HFFc6 (cell line): ENCODE data around the gene RGR. TPM values are rescaled to one million over a fixed set of nuclear protein-coding genes. Genes with fewer than 3 reads are reported as not detected.

Experiments
- DNase-seq: peaks from one replicate; pipeline ENCODE4 v3.0.0-alpha.2; 2018
- H3K27ac Mint-ChIP-seq: 2 replicates; pipeline ENCODE4 v1.8.0; 2020; ENCODE audit warnings: mild to moderate bottlenecking, mixed read lengths
- H3K27me3 Mint-ChIP-seq: 2 replicates; pipeline ENCODE4 v1.8.0; 2021; ENCODE audit warnings: mild to moderate bottlenecking, moderate library complexity, mixed read lengths; ENCODE audit not compliant: insufficient read depth
- H3K36me3 Mint-ChIP-seq: 2 replicates; pipeline ENCODE4 v1.8.0; 2021; ENCODE audit warnings: low read depth, mixed read lengths
- H3K4me1 Mint-ChIP-seq: 2 replicates; pipeline ENCODE4 v1.8.0; 2020; ENCODE audit warnings: low read depth, mixed read lengths
- H3K4me3 Mint-ChIP-seq: 2 replicates; pipeline ENCODE4 v1.8.0; 2020; ENCODE audit warnings: mild to moderate bottlenecking, moderate library complexity, mixed read lengths
- H3K9me3 Mint-ChIP-seq: 2 replicates; pipeline ENCODE4 v1.8.0; 2020; ENCODE audit warnings: mild to moderate bottlenecking, mixed read lengths
- total RNA-seq, 6 experiments: library from RNA; stranded (reverse); fragmentation: NEBNext Ultra II Directional; extraction: Animal tissue kit (Norgen Biotek cat#: 25700); gene quantifications; 2 replicates in 1 of 6; 3 replicates in 5 of 6; pipeline ENCODE4 v1.2.3, GENCODE V29; 2021
- TF ChIP-seq, protein P1 (sequence below): fragments of 200-600 bp; sonication (generic); IDR thresholded peaks from 2 replicates; pipeline ENCODE4 v1.5.0; 2021; ENCODE audit warnings: antibody characterized with exemption, mild to moderate bottlenecking

Gene RGR
- total RNA-seq, 6 experiments from 2014 or later, result not detected

DNA sequence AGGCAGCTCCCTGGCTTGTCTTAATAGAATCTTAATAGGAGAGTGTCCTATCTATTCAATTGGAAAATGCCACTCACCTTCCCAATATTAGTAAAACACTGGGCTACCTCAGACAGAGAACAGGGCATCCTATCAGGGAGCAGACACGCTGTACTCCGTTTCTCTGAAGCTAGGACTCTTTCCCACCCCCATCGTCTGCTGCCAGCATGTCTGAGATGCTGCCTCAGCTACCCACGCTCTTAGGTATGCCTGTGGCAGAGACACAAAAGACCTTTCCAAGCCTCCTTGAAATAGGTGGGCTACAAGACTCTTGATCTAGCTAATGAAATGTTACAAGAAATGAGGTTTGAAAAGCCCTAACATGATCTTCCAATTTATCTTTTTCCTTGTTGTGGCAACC is 17.0 kb upstream of the RGR start:
- H3K4me3 Mint-ChIP-seq, result no peak overlapping the region
- no peak overlapping the region for H3K27ac Mint-ChIP-seq
- TF ChIP-seq, protein P1, sequence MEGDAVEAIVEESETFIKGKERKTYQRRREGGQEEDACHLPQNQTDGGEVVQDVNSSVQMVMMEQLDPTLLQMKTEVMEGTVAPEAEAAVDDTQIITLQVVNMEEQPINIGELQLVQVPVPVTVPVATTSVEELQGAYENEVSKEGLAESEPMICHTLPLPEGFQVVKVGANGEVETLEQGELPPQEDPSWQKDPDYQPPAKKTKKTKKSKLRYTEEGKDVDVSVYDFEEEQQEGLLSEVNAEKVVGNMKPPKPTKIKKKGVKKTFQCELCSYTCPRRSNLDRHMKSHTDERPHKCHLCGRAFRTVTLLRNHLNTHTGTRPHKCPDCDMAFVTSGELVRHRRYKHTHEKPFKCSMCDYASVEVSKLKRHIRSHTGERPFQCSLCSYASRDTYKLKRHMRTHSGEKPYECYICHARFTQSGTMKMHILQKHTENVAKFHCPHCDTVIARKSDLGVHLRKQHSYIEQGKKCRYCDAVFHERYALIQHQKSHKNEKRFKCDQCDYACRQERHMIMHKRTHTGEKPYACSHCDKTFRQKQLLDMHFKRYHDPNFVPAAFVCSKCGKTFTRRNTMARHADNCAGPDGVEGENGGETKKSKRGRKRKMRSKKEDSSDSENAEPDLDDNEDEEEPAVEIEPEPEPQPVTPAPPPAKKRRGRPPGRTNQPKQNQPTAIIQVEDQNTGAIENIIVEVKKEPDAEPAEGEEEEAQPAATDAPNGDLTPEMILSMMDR, result no peak
- no peaks in the 10 kb centered on the region for H3K4me1 Mint-ChIP-seq
- peaks cover 6% of the 10 kb centered on the region for H3K27me3 Mint-ChIP-seq
- DNase-seq, result no peak
- no peaks in the 10 kb centered on the region for H3K36me3 Mint-ChIP-seq
- no peaks in the 10 kb centered on the region for H3K9me3 Mint-ChIP-seq

DNA sequence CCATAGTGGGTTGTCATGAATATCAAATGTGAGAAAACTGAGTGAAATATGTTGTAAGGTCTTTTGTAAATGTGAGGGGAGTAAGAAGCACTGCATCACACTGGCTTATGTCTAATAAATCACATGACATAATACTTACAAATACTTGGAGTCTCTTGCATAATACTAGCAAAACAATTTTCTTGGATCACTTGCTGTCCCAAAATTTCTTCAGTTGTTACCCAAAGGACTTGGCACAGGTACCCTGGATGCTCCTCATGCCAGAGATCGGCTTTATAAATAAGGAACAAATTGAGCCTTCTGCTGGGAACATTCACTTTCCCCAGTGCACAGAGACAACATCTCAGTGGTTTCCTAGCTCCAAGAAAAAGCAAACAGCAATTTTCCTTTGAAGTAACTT is 14.5 kb upstream of the RGR start:
- no peak for DNase-seq
- no peak overlapping the region for H3K4me3 Mint-ChIP-seq
- H3K9me3 Mint-ChIP-seq, result no peaks in the 10 kb centered on the region
- peaks cover 10% of the 10 kb centered on the region for H3K27me3 Mint-ChIP-seq
- no peaks in the 10 kb centered on the region for H3K4me1 Mint-ChIP-seq
- TF ChIP-seq, protein P1, result no peak
- no peak overlapping the region for H3K27ac Mint-ChIP-seq
- no peaks in the 10 kb centered on the region for H3K36me3 Mint-ChIP-seq

DNA sequence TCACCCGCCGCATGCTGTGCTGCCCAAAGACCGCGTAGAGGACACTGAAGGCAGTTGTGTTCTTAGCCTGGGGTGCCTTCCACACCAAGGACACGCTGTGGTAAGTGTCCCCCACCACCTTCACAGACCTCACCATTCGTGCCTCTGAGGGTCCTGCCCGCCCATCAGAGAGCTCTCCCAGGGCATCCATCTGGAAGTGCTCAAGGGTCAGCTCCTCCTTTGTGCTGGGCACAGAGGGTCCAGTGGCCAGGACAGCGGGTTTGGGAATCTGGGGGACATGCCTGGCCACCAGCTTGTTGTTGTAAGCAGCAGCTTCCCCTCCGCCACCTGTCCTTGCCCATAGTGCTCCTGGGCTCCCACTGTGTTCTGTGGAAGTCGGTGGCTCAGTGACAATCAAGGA is 12.5 kb upstream of the RGR start:
- Mint-ChIP-seq H3K4me3 (no peak overlapping the region), H3K27me3 (peaks cover 15% of the 10 kb centered on the region)

DNA sequence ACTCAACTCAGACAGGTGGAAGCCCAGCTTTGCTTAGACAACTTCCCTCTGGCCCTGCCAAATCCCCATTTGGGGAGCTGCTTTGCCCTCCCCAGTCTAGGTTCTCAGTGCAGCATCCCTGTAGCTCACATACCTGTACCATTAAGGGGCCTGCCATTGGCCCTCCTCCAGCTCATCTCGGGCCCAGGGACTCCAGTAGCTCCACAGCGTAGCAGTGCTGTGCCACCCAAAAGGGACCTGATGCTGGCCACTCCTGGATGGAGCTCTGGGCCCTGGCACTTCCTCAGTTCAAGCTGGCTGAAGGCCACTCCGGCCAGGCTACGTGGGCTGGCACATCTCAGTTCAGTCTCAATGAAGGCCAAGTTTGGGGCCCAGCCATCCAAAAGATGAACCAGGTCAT is 10.9 kb upstream of the RGR start:
- H3K27ac Mint-ChIP-seq, result no peak overlapping the region

More for the DNA sequence above, 12.5 kb upstream of the RGR start:
- H3K4me1 Mint-ChIP-seq, result no peaks in the 10 kb centered on the region
- H3K36me3 Mint-ChIP-seq, result no peaks in the 10 kb centered on the region
- TF ChIP-seq, protein P1, result no peak
- DNase-seq, result no peak
- H3K9me3 Mint-ChIP-seq, result no peaks in the 10 kb centered on the region
- no peak overlapping the region for H3K27ac Mint-ChIP-seq

DNA sequence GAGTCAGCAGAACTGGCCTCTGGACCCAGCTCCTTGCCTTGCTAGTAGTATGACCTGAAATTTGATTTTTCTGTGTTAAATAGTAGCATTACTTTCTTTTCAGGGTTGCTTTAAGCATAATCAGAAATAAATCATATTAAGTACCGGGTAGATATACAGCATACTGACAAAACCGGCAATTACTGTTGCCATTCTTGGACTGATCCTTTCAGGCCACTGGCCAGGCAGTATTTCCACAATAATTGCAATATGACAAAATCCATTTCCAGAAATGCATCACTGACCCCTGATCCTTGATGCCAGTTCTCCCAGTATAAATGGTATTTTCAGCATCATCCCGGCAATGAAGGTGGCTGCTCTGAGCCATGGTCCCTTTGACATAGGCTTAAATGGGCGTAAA is 10.4 kb upstream of the RGR start:
- Mint-ChIP-seq H3K9me3 (no peaks in the 10 kb centered on the region), H3K4me3 (no peak overlapping the region), H3K4me1 (no peaks in the 10 kb centered on the region), H3K36me3 (no peaks in the 10 kb centered on the region), H3K27me3 (peaks cover 15% of the 10 kb centered on the region), H3K27ac (no peak overlapping the region)
- no peak for DNase-seq
- TF ChIP-seq, protein P1, result no peak

More for the DNA sequence above, 10.9 kb upstream of the RGR start:
- Mint-ChIP-seq H3K4me3 (no peak overlapping the region), H3K4me1 (no peaks in the 10 kb centered on the region), H3K9me3 (no peaks in the 10 kb centered on the region), H3K36me3 (no peaks in the 10 kb centered on the region), H3K27me3 (peaks cover 15% of the 10 kb centered on the region)
- TF ChIP-seq, protein P1, result no peak
- DNase-seq, result no peak

DNA sequence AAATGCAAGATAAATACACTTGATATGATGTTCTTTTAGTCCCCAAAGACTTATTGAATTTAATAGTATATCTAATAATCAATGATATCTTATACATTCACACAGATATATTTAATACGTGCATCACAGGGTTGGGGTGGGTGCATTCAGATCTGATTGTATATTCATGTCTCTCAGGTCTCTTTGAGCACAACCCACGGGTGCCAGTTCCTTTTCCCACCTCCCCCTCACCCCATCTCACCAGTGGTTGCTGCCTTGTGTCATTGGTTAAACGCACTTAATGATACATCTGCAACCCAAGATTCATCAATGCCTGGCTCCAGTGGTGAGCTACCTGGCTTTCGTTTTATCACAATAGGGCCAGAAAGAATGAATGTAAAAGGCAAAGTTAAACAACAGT is 9.8 kb upstream of the RGR start:
- Mint-ChIP-seq H3K36me3 (no peaks in the 10 kb centered on the region), H3K4me1 (no peaks in the 10 kb centered on the region), H3K4me3 (no peak overlapping the region), H3K27ac (no peak overlapping the region), H3K9me3 (no peaks in the 10 kb centered on the region), H3K27me3 (peaks cover 17% of the 10 kb centered on the region)
- TF ChIP-seq, protein P1, result no peak
- DNase-seq, result no peak
